Bronchial epithelial cell (primary cell): ENCODE data around the gene MLXIPL. TPM values are rescaled to one million over a fixed set of nuclear protein-coding genes. Genes with fewer than 3 reads are reported as not detected.

Experiments
- DNase-seq: peaks from one replicate; pipeline ENCODE4 v3.0.0-alpha.2; 2010; ENCODE audit warnings: low read depth
- FAIRE-seq: peaks from 2 replicates; lab custom pipeline; 2011; peaks lifted over from hg19 to GRCh38; lab: Jason Lieb, UNC
- H3K27me3 ChIP-seq: 2 replicates; pipeline ENCODE4 v1.5.1; 2011; ENCODE audit warnings: low read length; ENCODE audit not compliant: control insufficient read depth, insufficient read depth
- H3K36me3 ChIP-seq: 2 replicates; pipeline ENCODE4 v1.5.1; 2011; ENCODE audit warnings: low read length; ENCODE audit not compliant: control insufficient read depth, insufficient read depth
- H3K4me3 ChIP-seq: 2 replicates; pipeline ENCODE4 v1.5.1; 2011; ENCODE audit warnings: mild to moderate bottlenecking, low read depth, low read length, control low read depth
- CTCF ChIP-seq: IDR thresholded peaks from 2 replicates; pipeline ENCODE4 v1.5.1; 2011; ENCODE audit warnings: mild to moderate bottlenecking, moderate library complexity, low read length, control low read depth, inconsistent platforms; ENCODE audit not compliant: insufficient read depth, severe bottlenecking
- total RNA-seq: library from RNA; depleted of rRNA; stranded (reverse); fragments of >200 nt; gene quantifications from 2 replicates; pipeline ENCODE4 v1.2.1, GENCODE V29; 2014

The MLXIPL gene
- under 0.01 TPM in 1 of 2 replicates, not detected in the other for total RNA-seq

GRCh38 chr7:73623798-73624668, at the start of gene MLXIPL:
Gene MLXIPL (minus strand): TSS chr7:73624522. CDS start chr7:73624492, 30 bp downstream.
- Histone ChIP-seq H3K4me3 (peak within 1 kb of the TSS; percentile 41), H3K27me3 (peaks cover 28% of the 10 kb centered on the region), H3K36me3 (no peaks in the 10 kb centered on the region)
- no peak for TF ChIP-seq CTCF
- DNase-seq (peak; percentile 51), FAIRE-seq (no peak)

- Histone ChIP-seq H3K27me3 (no peaks in the 10 kb centered on the region), H3K36me3 (no peaks in the 10 kb centered on the region), H3K4me3 (no peak overlapping the region)
- FAIRE-seq = no peak
- DNase-seq = no peak
- no peak for TF ChIP-seq CTCF
Measured at GRCh38 chr7:73671857-73672445, 47.6 kb upstream of the MLXIPL start.

GRCh38 chr7:73671322-73671661, 47.0 kb upstream of the MLXIPL start:
- Histone ChIP-seq H3K4me3 (no peak overlapping the region), H3K27me3 (no peaks in the 10 kb centered on the region), H3K36me3 (no peaks in the 10 kb centered on the region)
- no peak for DNase-seq
- no peak for FAIRE-seq
- no peak for TF ChIP-seq CTCF

GRCh38 chr7:73669858-73670385, 45.6 kb upstream of the MLXIPL start:
- FAIRE-seq (no peak), DNase-seq (no peak)
- H3K27me3 ChIP-seq = no peaks in the 10 kb centered on the region
- no peak for TF ChIP-seq CTCF
- H3K4me3 ChIP-seq = no peak overlapping the region
- H3K36me3 ChIP-seq = no peaks in the 10 kb centered on the region

GRCh38 chr7:73669288-73669701, 45.0 kb upstream of the MLXIPL start:
- Histone ChIP-seq H3K4me3 (no peak overlapping the region), H3K36me3 (no peaks in the 10 kb centered on the region), H3K27me3 (no peaks in the 10 kb centered on the region)
- FAIRE-seq = no peak
- no peak for TF ChIP-seq CTCF
- no peak for DNase-seq
